ENCODE measurements around the gene TREH. TPM values are rescaled to one million over a fixed set of nuclear protein-coding genes. Genes with fewer than 3 reads are reported as not detected.

Gene TREH
- total RNA-seq, 1 experiment from 2014 or later = not detected

DNA sequence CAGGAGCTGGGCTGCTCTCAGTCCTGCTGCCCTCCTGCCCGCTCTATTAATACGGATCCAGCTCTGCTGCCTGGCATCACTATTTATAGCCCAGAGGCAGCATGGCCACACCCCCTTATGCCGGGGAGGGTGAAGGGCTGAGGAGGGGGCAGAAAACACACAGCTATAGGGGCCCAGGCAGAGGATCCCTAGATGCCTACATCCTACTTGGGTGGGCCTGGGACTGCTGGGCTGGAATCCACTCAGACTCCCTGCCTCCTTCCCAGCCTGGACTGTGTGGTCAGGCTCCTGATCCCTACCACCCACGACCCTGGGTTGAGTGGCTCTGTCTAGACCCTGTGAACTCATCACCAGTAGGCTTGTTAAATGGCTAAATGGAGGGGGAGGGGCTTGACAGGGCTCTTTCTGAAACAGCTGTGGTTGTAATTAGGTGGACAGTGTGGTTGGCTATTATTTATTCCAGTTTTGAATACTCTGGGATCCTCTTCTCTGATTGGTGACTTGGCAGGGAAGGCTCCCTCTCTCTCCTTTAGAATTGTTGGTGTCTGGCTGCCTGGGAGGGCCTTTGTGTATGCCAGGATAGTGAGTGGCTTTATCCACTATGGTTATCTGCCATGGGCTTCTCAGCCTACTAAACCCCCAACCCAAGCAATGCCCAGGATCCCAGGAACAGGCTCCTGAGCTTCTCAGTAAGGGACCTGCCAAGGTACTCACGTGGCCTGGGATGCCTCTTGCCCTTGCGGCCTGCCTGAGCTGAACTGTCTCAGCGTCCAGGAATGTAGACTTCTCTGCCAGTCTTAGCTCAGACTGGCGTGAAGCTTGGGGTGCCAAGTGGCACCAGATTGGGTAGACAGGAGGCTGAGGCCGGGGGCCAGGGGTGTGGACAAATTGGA, 56.8 kb downstream of the TREH start:
- no TSS peak for BruUV-seq (replicated peaks)
- no peaks in the 10 kb centered on the region for H3K27me3 Mint-ChIP-seq (ENCODE audit: insufficient read depth, unreplicated experiment)
- TF ChIP-seq, protein P1, sequence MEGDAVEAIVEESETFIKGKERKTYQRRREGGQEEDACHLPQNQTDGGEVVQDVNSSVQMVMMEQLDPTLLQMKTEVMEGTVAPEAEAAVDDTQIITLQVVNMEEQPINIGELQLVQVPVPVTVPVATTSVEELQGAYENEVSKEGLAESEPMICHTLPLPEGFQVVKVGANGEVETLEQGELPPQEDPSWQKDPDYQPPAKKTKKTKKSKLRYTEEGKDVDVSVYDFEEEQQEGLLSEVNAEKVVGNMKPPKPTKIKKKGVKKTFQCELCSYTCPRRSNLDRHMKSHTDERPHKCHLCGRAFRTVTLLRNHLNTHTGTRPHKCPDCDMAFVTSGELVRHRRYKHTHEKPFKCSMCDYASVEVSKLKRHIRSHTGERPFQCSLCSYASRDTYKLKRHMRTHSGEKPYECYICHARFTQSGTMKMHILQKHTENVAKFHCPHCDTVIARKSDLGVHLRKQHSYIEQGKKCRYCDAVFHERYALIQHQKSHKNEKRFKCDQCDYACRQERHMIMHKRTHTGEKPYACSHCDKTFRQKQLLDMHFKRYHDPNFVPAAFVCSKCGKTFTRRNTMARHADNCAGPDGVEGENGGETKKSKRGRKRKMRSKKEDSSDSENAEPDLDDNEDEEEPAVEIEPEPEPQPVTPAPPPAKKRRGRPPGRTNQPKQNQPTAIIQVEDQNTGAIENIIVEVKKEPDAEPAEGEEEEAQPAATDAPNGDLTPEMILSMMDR (IDR thresholded peaks at IDR 0.05; ENCODE audit: unreplicated experiment) = no peak
- POLR2A ChIA-PET = interaction anchor here (0.6 to 10.3 kb wide), 31 partner anchors 9 to 584 kb away, joined by 3 to 132 read pairs (median 4); partner anchors contain the start of genes ARCN1, KMT2A, MPZL2 and PHLDB1
- CTCF ChIA-PET = interaction anchor here (0.6 to 3.6 kb wide), 12 partner anchors 11 to 633 kb away, joined by 3 to 17 read pairs (median 4); no protein-coding TSS in a partner anchor
- peaks cover 23% of the 10 kb centered on the region for H3K36me3 Mint-ChIP-seq (ENCODE audit: insufficient read depth, unreplicated experiment)
- H3K4me1 Mint-ChIP-seq (ENCODE audit: insufficient read depth, unreplicated experiment) = peaks cover 73% of the 10 kb centered on the region
- peak; percentile 95 for DNase-seq (ENCODE audit: unreplicated experiment)
- H3K9me3 Mint-ChIP-seq (ENCODE audit: unreplicated experiment) = no peaks in the 10 kb centered on the region
- intact Hi-C loops (cut with micrococcal nuclease) = loop anchor here (2.0 kb wide), 1 partner anchor 14 kb away; no protein-coding TSS in a partner anchor
- peak overlapping the region; percentile 71 for H3K4me3 Mint-ChIP-seq (ENCODE audit: unreplicated experiment)
- peak overlapping the region; percentile 88 for H3K27ac Mint-ChIP-seq (ENCODE audit: low read depth, unreplicated experiment)

DNA sequence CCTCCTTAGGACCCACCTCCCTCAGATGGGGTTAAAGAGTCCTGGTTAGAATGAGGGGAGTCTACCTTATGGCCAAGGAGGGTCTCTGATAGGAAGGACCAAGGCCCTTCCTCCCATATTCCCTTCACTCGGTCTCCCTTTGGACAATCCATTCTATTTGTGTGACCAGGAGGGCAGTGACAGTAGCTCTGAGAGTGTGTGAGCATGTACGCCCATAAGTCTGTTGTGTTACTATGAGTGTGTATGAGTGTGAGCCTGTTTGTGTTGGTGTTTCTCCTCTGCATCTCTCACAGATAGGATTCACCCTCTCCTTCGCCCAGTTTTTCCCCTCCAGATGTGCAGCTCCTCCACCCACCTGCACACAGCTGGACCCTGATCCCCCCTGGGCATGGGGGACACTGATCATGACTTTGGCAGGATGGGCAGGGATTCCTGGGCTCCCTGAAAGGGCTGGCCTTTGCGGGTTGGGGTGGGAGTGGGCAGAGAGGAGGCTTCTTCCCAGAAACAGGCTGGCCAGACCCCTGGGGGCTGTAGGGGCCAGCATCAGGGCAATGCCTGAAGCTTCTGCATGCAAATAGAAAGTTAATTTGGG, 57.6 kb downstream of the TREH start:
- H3K27ac Mint-ChIP-seq (ENCODE audit: low read depth, unreplicated experiment) = peak overlapping the region; percentile 38
- peaks cover 73% of the 10 kb centered on the region for H3K4me1 Mint-ChIP-seq (ENCODE audit: insufficient read depth, unreplicated experiment)
- H3K27me3 Mint-ChIP-seq (ENCODE audit: insufficient read depth, unreplicated experiment) = no peaks in the 10 kb centered on the region
- intact Hi-C loops (cut with micrococcal nuclease) = loop anchor here (2.0 kb wide), 1 partner anchor 13 kb away; no protein-coding TSS in a partner anchor
- H3K36me3 Mint-ChIP-seq (ENCODE audit: insufficient read depth, unreplicated experiment) = peaks cover 18% of the 10 kb centered on the region
- no peaks in the 10 kb centered on the region for H3K9me3 Mint-ChIP-seq (ENCODE audit: unreplicated experiment)
- DNase-seq (ENCODE audit: unreplicated experiment) = peak; percentile 23
- ChIA-PET POLR2A (interaction anchor here (0.6 to 10.3 kb wide), 19 partner anchors 9 to 394 kb away, joined by 3 to 132 read pairs (median 5); partner anchors contain the start of genes ARCN1, KMT2A and PHLDB1), CTCF (interaction anchor here (0.9 to 3.7 kb wide), 10 partner anchors 10 to 74 kb away, joined by 3 to 20 read pairs (median 8); partner anchors contain the start of gene PHLDB1)
- BruUV-seq (replicated peaks) = TSS peak; percentile 23
- TF ChIP-seq, protein P1 (IDR thresholded peaks at IDR 0.05; ENCODE audit: unreplicated experiment) = no peak
- H3K4me3 Mint-ChIP-seq (ENCODE audit: unreplicated experiment) = peak overlapping the region; percentile 71

DNA sequence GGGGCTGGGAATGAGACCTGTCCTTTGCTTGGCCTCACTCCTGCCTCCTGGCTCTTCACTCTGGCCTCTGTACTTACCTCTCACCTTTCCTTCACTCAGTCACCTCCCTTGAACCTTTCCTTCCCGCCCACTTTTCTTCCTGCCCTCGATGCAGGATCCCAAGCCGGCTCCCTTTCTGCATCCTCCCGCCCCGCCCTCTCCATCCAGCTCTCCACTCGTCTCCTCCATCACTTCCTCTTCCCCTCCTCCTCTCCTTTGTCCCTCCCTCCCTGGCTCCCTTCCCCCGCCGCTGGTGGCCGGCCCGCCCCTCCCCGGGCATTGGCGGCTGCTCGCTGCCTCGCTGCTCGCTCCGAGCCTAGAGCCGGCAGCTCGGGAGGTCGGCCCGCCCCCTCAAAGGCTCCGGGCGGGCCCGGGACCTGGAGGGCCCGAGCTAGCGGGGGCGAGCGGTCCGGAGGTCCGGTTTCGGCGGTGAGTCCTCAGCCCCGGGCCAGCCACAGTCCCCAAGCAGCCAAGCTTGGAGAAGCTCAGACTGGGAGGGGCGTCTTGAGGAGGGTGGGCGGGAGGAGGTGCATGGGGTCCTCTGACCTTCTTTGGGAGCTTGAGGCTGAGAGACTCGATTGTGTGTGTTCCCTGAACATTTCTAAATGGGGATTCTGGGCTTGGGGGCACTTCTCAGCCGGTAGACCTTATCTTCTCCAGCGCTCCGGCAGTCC, 58.2 kb downstream of the TREH start:
- intact Hi-C loops (cut with micrococcal nuclease) = no loop called here
- DNase-seq (ENCODE audit: unreplicated experiment) = peak; percentile 89
- POLR2A ChIA-PET = interaction anchor here (0.7 to 10.3 kb wide), 10 partner anchors 9 to 398 kb away, joined by 3 to 132 read pairs (median 10); partner anchors contain the start of genes ARCN1, KMT2A, PHLDB1 and TRAPPC4
- no peaks in the 10 kb centered on the region for H3K27me3 Mint-ChIP-seq (ENCODE audit: insufficient read depth, unreplicated experiment)
- no peaks in the 10 kb centered on the region for H3K9me3 Mint-ChIP-seq (ENCODE audit: unreplicated experiment)
- CTCF ChIA-PET = interaction anchor here (1.1 to 3.7 kb wide), 5 partner anchors 9 to 56 kb away, joined by 3 to 20 read pairs (median 6); partner anchors contain the start of gene PHLDB1
- H3K36me3 Mint-ChIP-seq (ENCODE audit: insufficient read depth, unreplicated experiment) = peaks cover 13% of the 10 kb centered on the region
- H3K4me3 Mint-ChIP-seq (ENCODE audit: unreplicated experiment) = peak overlapping the region; percentile 71
- peak overlapping the region; percentile 38 for H3K27ac Mint-ChIP-seq (ENCODE audit: low read depth, unreplicated experiment)
- no TSS peak for BruUV-seq (replicated peaks)
- TF ChIP-seq, protein P1 (IDR thresholded peaks at IDR 0.05; ENCODE audit: unreplicated experiment) = no peak
- H3K4me1 Mint-ChIP-seq (ENCODE audit: insufficient read depth, unreplicated experiment) = peaks cover 73% of the 10 kb centered on the region
